Endothelial cell (in vitro differentiated cells): ENCODE data around the gene TFG. TPM values are rescaled to one million over a fixed set of nuclear protein-coding genes. Genes with fewer than 3 reads are reported as not detected.
"Not testable (repeated sequence)": the region's sequence is repeated elsewhere in the genome, so short reads cannot be mapped to it uniquely, and the experiment has no call there.

ENCODE experiments used
- DNase-seq: peaks from one replicate; pipeline ENCODE4 v3.0.0; 2021; ENCODE audit warnings: low spot score
- H3K27ac Mint-ChIP-seq: one replicate; pipeline ENCODE4 v1.8.0; 2021; ENCODE audit warnings: mixed read lengths, inconsistent platforms; ENCODE audit not compliant: unreplicated experiment
- H3K27me3 Mint-ChIP-seq: one replicate; pipeline ENCODE4 v1.8.0; 2021; ENCODE audit warnings: mild to moderate bottlenecking, moderate library complexity, mixed read lengths, inconsistent platforms; ENCODE audit not compliant: unreplicated experiment
- H3K36me3 Mint-ChIP-seq: one replicate; pipeline ENCODE4 v1.8.0; 2021; ENCODE audit warnings: mild to moderate bottlenecking, low read depth, mixed read lengths, inconsistent platforms; ENCODE audit not compliant: unreplicated experiment
- H3K4me1 Mint-ChIP-seq: one replicate; pipeline ENCODE4 v1.8.0; 2021; ENCODE audit warnings: mild to moderate bottlenecking, mixed read lengths, inconsistent platforms; ENCODE audit not compliant: unreplicated experiment
- H3K4me3 Mint-ChIP-seq: one replicate; pipeline ENCODE4 v1.8.0; 2021; ENCODE audit warnings: mild to moderate bottlenecking, mixed read lengths, inconsistent platforms; ENCODE audit not compliant: unreplicated experiment
- H3K9me3 Mint-ChIP-seq: one replicate; pipeline ENCODE4 v1.8.0; 2021; ENCODE audit warnings: mixed read lengths, inconsistent platforms; ENCODE audit not compliant: unreplicated experiment
- long read RNA-seq: library from polyadenylated mRNA; unstranded; transcript quantifications from one replicate; pipeline ENCODE4 v2.0.0, GENCODE V29; 2020; ENCODE audit not compliant: unreplicated experiment
- total RNA-seq: library from RNA; stranded (reverse); fragmentation: NEBNext Ultra II Directional; extraction: Animal tissue kit (Norgen Biotek cat#: 25700); gene quantifications from one replicate; pipeline ENCODE4 v1.2.1, GENCODE V29; 2021; ENCODE audit not compliant: unreplicated experiment
- TF ChIP-seq, protein P1 (sequence below): fragments of 200-600 bp; sonication (generic); IDR thresholded peaks from one replicate; pipeline ENCODE4 v1.5.0; 2021; ENCODE audit warnings: antibody characterized with exemption; ENCODE audit not compliant: unreplicated experiment

Gene TFG
- total RNA-seq, result 74.7 TPM
- long read RNA-seq, transcript TFG-208 (8 exons, 1,696 nt), result minor isoform, 6 of 96 reads
- long read RNA-seq, transcript TFG-204 (8 exons, 1,783 nt), result minor isoform, 25 of 96 reads
- long read RNA-seq, transcript TFG-201 (8 exons, 1,978 nt), result major isoform, 48 of 96 reads
- long read RNA-seq, partial matches to known transcripts, result 3 of 96 reads
- long read RNA-seq, other reads (novel, unspliced or antisense), result 11 of 96 reads

DNA sequence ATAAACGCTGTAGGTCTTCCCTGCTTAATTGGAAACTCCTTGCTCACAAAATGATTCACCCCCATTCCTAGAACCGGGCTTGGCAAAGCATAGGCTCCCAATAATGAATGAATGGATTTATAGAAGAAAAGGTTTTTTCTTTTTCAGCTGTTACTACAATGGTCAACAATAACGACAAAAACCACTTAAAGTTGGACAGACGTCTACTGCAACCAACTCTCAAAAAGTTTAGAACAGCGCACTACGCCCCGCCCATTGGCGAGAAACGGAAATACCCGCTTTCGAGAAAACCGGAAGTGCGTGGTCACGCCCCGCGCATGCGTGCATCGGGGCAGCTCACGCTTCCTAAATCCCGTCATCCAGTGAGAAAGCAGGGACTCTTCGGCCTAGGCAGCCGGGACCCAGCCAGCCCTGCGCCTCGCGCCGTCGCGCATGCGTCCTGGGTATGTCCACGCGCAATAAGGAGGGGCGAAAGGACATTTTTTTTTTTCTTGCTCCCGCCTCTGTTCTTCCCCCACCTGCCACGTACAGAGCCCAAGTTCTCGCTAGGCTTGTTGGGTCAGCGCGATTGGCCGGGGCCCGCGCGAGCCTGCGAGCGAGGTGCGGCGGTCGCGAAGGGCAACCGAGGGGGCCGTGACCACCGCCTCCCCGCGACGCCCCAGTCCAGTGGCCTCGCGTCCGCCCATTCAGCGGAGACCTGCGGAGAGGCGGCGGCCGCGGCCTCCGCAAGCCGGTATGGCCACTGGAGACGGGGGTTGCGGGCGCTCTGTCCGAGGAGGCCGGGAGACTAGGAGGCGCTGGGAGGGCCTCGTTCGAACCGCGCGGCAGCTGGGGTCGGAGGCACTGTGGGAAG is at the start of gene TFG:
TFG (plus strand) TSS at position 506 of the 853 bp plus-strand sequence. CDS start 4,192 bp downstream, outside the sequence.
- Mint-ChIP-seq H3K27me3 (peaks cover 14% of the 10 kb centered on the region), H3K4me1 (peaks cover 14% of the 10 kb centered on the region), H3K27ac (peak within 1 kb of the TSS; percentile 79), H3K9me3 (peaks cover 5% of the 10 kb centered on the region), H3K36me3 (peaks cover 16% of the 10 kb centered on the region), H3K4me3 (peak within 1 kb of the TSS; percentile 91)
- TF ChIP-seq, protein P1, sequence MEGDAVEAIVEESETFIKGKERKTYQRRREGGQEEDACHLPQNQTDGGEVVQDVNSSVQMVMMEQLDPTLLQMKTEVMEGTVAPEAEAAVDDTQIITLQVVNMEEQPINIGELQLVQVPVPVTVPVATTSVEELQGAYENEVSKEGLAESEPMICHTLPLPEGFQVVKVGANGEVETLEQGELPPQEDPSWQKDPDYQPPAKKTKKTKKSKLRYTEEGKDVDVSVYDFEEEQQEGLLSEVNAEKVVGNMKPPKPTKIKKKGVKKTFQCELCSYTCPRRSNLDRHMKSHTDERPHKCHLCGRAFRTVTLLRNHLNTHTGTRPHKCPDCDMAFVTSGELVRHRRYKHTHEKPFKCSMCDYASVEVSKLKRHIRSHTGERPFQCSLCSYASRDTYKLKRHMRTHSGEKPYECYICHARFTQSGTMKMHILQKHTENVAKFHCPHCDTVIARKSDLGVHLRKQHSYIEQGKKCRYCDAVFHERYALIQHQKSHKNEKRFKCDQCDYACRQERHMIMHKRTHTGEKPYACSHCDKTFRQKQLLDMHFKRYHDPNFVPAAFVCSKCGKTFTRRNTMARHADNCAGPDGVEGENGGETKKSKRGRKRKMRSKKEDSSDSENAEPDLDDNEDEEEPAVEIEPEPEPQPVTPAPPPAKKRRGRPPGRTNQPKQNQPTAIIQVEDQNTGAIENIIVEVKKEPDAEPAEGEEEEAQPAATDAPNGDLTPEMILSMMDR, result no peak
- DNase-seq, result peak; percentile 97

DNA sequence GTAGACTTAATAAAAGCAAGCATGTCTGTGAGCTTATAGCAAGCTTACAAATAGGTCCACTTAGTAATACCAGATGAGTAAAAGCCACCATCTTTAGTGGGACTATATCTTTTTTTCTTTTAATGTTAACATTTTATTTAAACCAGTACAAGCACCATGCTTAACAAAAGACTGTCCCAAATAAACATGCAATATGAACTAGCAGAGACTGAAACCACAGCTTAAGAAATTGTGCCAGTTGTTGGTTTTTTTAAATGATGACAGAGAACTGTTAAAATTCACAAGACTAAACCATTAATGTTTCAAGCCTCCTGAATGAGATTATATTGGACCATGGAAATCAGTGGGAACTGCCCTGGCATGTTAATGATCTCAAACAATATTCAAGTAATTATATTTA is 48.0 kb upstream of the TFG start:
- H3K36me3 Mint-ChIP-seq, H3K27me3 Mint-ChIP-seq, H3K9me3 Mint-ChIP-seq, DNase-seq, H3K27ac Mint-ChIP-seq, H3K4me1 Mint-ChIP-seq, H3K4me3 Mint-ChIP-seq: not testable (repeated sequence)

DNA sequence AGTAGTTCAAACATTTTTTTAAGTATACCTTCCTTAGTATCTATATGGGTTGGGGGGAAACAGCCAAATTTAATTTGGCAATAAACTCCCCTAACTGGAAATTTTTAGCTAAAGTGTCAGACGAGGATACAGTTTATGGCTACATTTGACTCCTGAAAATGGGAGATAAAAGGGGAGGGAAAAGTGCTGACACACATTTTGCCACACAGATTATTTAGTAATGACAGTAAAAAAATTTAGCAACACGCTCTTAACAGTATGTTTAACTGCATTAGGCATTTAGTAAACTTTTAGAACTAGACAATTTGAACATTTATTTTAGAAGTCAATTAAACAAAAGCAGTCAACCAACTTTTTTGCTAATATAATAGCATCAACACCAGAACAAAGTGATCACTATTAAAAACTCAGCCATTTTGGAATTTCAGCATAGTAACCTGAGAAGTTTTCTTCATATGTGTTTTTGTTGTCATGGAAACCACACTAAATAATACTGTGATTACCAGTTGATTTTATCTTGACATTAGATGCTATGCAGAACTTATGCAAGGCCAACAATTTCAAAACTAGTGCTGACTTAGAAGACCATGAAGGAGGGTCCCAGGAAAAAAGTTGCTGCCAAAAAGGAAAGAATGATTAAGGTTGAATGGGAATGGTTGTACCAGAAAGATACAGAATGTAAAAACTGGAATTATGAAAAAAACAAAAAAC is 47.0 kb upstream of the TFG start:
- Mint-ChIP-seq H3K27ac (no peak overlapping the region), H3K27me3 (peaks cover under 1% of the 10 kb centered on the region), H3K9me3 (no peaks in the 10 kb centered on the region), H3K4me1 (no peaks in the 10 kb centered on the region), H3K36me3 (no peaks in the 10 kb centered on the region), H3K4me3 (no peak overlapping the region)
- TF ChIP-seq, protein P1, result no peak
- DNase-seq, result no peak

DNA sequence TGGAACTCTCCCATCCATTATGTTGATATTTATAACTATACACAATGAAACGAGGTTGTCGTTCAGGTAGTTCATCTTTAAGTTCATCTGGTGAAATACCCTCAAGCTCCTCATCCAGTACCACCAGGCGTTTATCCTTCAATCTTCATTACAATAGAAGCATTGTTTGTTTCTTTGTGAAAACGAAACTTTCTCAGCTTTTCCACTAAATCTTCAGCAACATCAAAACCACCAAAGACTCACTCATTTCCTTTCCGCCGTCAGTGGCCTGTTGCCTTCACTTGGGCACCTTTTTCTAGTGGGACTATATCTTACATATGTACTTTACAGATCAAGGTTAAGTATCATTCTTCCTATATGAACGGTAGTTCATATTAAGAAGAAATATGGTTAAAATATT is 44.1 kb upstream of the TFG start:
- Mint-ChIP-seq H3K9me3 (no peaks in the 10 kb centered on the region), H3K27me3 (peaks cover 4% of the 10 kb centered on the region), H3K36me3 (no peaks in the 10 kb centered on the region), H3K27ac (no peak overlapping the region), H3K4me3 (no peak overlapping the region), H3K4me1 (no peaks in the 10 kb centered on the region)
- TF ChIP-seq, protein P1, result no peak
- no peak for DNase-seq

DNA sequence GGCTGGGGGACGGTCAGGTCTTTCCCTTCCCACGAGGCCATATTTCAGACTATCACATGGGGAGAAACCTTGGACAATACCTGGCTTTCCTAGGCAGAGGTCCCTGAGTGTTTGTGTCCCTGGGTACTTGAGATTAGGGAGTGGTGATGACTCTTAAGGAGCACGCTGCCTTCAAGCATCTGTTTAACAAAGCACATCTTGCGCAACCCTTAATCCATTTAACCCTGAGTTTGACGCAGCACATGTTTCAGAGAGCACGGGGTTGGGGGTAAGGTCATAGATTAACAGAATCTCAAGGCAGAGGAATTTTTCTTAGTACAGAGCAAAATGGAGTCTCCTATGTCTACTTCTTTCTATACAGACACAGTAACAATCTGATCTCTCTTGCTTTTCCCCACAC is 42.6 kb upstream of the TFG start:
- not testable (repeated sequence) for H3K4me3 Mint-ChIP-seq, H3K27ac Mint-ChIP-seq, H3K27me3 Mint-ChIP-seq, DNase-seq, H3K9me3 Mint-ChIP-seq, H3K4me1 Mint-ChIP-seq, H3K36me3 Mint-ChIP-seq

DNA sequence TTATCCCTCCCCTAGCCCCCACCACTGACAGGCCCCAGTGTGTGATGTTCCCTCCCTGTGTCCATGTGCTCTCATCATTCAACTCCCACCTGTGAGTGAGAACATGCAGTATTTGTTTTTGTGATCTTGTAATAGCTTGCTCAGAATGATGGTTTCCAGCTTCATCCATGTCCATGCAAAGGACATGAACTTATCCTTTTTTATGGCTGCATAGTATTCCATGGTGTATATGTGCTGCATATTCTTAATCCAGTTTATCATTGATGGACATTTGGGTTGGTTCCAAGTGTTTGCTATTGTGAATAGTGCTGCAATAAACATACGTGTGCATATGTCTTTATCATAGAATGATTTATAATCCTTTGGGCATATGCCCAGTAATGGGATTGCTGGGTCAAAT is 42.0 kb upstream of the TFG start:
- H3K27me3 Mint-ChIP-seq, H3K4me1 Mint-ChIP-seq, H3K4me3 Mint-ChIP-seq, H3K9me3 Mint-ChIP-seq, H3K27ac Mint-ChIP-seq, DNase-seq, H3K36me3 Mint-ChIP-seq: not testable (repeated sequence)

DNA sequence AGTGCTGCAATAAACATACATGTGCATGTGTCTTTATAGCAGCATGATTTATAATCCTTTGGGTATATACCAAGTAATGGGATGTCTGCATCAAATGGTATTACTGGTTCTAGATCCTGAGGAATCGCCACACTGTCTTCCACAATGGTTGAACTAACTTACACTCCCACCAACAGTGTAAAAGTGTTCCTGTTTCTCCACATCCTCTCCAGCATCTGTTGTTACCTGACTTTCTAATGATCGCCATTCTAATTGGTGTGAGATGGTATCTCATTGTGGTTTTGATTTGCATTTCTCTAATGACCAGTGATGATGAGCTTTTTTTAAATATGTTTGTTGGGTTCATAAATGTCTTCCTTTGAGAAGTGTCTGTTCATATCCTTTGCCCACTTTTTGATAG is 38.3 kb upstream of the TFG start:
- not testable (repeated sequence) for H3K4me1 Mint-ChIP-seq, H3K36me3 Mint-ChIP-seq, H3K4me3 Mint-ChIP-seq, H3K9me3 Mint-ChIP-seq, DNase-seq, H3K27ac Mint-ChIP-seq, H3K27me3 Mint-ChIP-seq
